ENCODE data around the gene GDF10. TPM values are rescaled to one million over a fixed set of nuclear protein-coding genes. Genes with fewer than 3 reads are reported as not detected.

Gene GDF10
- total RNA-seq, 1 donor, result not detected

GRCh38 chr10:47351899-47352815 lies 52.2 kb downstream of the GDF10 start:
- H3K4me1 ChIP-seq (ENCODE audit: insufficient read depth, low read length), result no peaks in the 10 kb centered on the region
- no peaks in the 10 kb centered on the region for H3K9me3 ChIP-seq (ENCODE audit: low read depth, low read length)
- H3K4me3 ChIP-seq (ENCODE audit: low read length), result no peak overlapping the region
- no peaks in the 10 kb centered on the region for H3K27me3 ChIP-seq (ENCODE audit: insufficient read depth, low read length)

GRCh38 chr10:47353351-47353750 lies 53.4 kb downstream of the GDF10 start:
- no peaks in the 10 kb centered on the region for H3K4me1 ChIP-seq (ENCODE audit: insufficient read depth, low read length)
- H3K27me3 ChIP-seq (ENCODE audit: insufficient read depth, low read length), result no peaks in the 10 kb centered on the region
- no peak overlapping the region for H3K4me3 ChIP-seq (ENCODE audit: low read length)
- H3K9me3 ChIP-seq (ENCODE audit: low read depth, low read length), result no peaks in the 10 kb centered on the region

- Histone ChIP-seq H3K4me3 (ENCODE audit: low read length) (no peak overlapping the region), H3K9me3 (ENCODE audit: low read depth, low read length) (no peaks in the 10 kb centered on the region), H3K27me3 (ENCODE audit: insufficient read depth, low read length) (no peaks in the 10 kb centered on the region), H3K4me1 (ENCODE audit: insufficient read depth, low read length) (no peaks in the 10 kb centered on the region)
Observed at GRCh38 chr10:47354165-47354564, 54.2 kb downstream of the GDF10 start.

- no peaks in the 10 kb centered on the region for H3K27me3 ChIP-seq (ENCODE audit: insufficient read depth, low read length)
- H3K4me1 ChIP-seq (ENCODE audit: insufficient read depth, low read length), result no peaks in the 10 kb centered on the region
- H3K4me3 ChIP-seq (ENCODE audit: low read length), result no peak overlapping the region
- no peaks in the 10 kb centered on the region for H3K9me3 ChIP-seq (ENCODE audit: low read depth, low read length)
Observed at GRCh38 chr10:47354900-47355299, 54.9 kb downstream of the GDF10 start.

GRCh38 chr10:47356708-47357107 lies 56.7 kb downstream of the GDF10 start:
- no peaks in the 10 kb centered on the region for H3K9me3 ChIP-seq (ENCODE audit: low read depth, low read length)
- no peaks in the 10 kb centered on the region for H3K27me3 ChIP-seq (ENCODE audit: insufficient read depth, low read length)

GRCh38 chr10:47357131-47357582 lies 57.2 kb downstream of the GDF10 start:
- Histone ChIP-seq H3K4me1 (ENCODE audit: insufficient read depth, low read length) (no peaks in the 10 kb centered on the region), H3K4me3 (ENCODE audit: low read length) (no peak overlapping the region), H3K9me3 (ENCODE audit: low read depth, low read length) (no peaks in the 10 kb centered on the region), H3K27me3 (ENCODE audit: insufficient read depth, low read length) (no peaks in the 10 kb centered on the region)

More at GRCh38 chr10:47356708-47357107, 56.7 kb downstream of the GDF10 start:
- H3K4me1 ChIP-seq (ENCODE audit: insufficient read depth, low read length), result no peaks in the 10 kb centered on the region
- H3K4me3 ChIP-seq (ENCODE audit: low read length), result no peak overlapping the region

GRCh38 chr10:47357911-47358310 lies 57.9 kb downstream of the GDF10 start:
- H3K27me3 ChIP-seq (ENCODE audit: insufficient read depth, low read length), result no peaks in the 10 kb centered on the region
- H3K4me1 ChIP-seq (ENCODE audit: insufficient read depth, low read length), result no peaks in the 10 kb centered on the region
- H3K4me3 ChIP-seq (ENCODE audit: low read length), result no peak overlapping the region
- H3K9me3 ChIP-seq (ENCODE audit: low read depth, low read length), result no peaks in the 10 kb centered on the region

GRCh38 chr10:47358457-47358856 lies 58.5 kb downstream of the GDF10 start:
- no peaks in the 10 kb centered on the region for H3K27me3 ChIP-seq (ENCODE audit: insufficient read depth, low read length)
- H3K4me3 ChIP-seq (ENCODE audit: low read length), result no peak overlapping the region
- H3K4me1 ChIP-seq (ENCODE audit: insufficient read depth, low read length), result no peaks in the 10 kb centered on the region
- H3K9me3 ChIP-seq (ENCODE audit: low read depth, low read length), result no peaks in the 10 kb centered on the region

GRCh38 chr10:47359101-47359500 lies 59.1 kb downstream of the GDF10 start:
- no peaks in the 10 kb centered on the region for H3K9me3 ChIP-seq (ENCODE audit: low read depth, low read length)
- no peaks in the 10 kb centered on the region for H3K27me3 ChIP-seq (ENCODE audit: insufficient read depth, low read length)
- no peaks in the 10 kb centered on the region for H3K4me1 ChIP-seq (ENCODE audit: insufficient read depth, low read length)
- no peak overlapping the region for H3K4me3 ChIP-seq (ENCODE audit: low read length)

GRCh38 chr10:47359626-47360418 lies 59.8 kb downstream of the GDF10 start:
- no peaks in the 10 kb centered on the region for H3K4me1 ChIP-seq (ENCODE audit: insufficient read depth, low read length)
- no peak overlapping the region for H3K4me3 ChIP-seq (ENCODE audit: low read length)
- no peaks in the 10 kb centered on the region for H3K27me3 ChIP-seq (ENCODE audit: insufficient read depth, low read length)
- no peaks in the 10 kb centered on the region for H3K9me3 ChIP-seq (ENCODE audit: low read depth, low read length)

GRCh38 chr10:47360419-47361040 lies 60.5 kb downstream of the GDF10 start:
- Histone ChIP-seq H3K27me3 (ENCODE audit: insufficient read depth, low read length) (no peaks in the 10 kb centered on the region), H3K4me3 (ENCODE audit: low read length) (no peak overlapping the region), H3K9me3 (ENCODE audit: low read depth, low read length) (no peaks in the 10 kb centered on the region), H3K4me1 (ENCODE audit: insufficient read depth, low read length) (no peaks in the 10 kb centered on the region)

GRCh38 chr10:47361293-47361692 lies 61.3 kb downstream of the GDF10 start:
- no peak overlapping the region for H3K4me3 ChIP-seq (ENCODE audit: low read length)
- no peaks in the 10 kb centered on the region for H3K4me1 ChIP-seq (ENCODE audit: insufficient read depth, low read length)
- H3K27me3 ChIP-seq (ENCODE audit: insufficient read depth, low read length), result no peaks in the 10 kb centered on the region
- H3K9me3 ChIP-seq (ENCODE audit: low read depth, low read length), result no peaks in the 10 kb centered on the region

GRCh38 chr10:47362199-47362598 lies 62.2 kb downstream of the GDF10 start:
- Histone ChIP-seq H3K9me3 (ENCODE audit: low read depth, low read length) (no peaks in the 10 kb centered on the region), H3K4me3 (ENCODE audit: low read length) (no peak overlapping the region), H3K27me3 (ENCODE audit: insufficient read depth, low read length) (no peaks in the 10 kb centered on the region), H3K4me1 (ENCODE audit: insufficient read depth, low read length) (no peaks in the 10 kb centered on the region)

Data from mononuclear cell (primary cell).